B cell (primary cell): ENCODE data around the gene PTPRN2. TPM values are rescaled to one million over a fixed set of nuclear protein-coding genes. Genes with fewer than 3 reads are reported as not detected.

Experiments used
- ATAC-seq: fragments of 200-7000 bp; cut with Tn5 transposase; one replicate; pipeline ENCODE4 v1.10.0; 2021; ENCODE audit warnings: low read depth, mild to moderate bottlenecking, moderate number of reproducible peaks, moderate library complexity
- CTCF ChIA-PET: fragments of 350-600 bp; sonication (Branson Sonifier 250); formaldehyde crosslinking; loops from one replicate; lab custom pipeline; 2021; ENCODE audit warnings: antibody characterized with exemption, inconsistent platforms; lab: Charles Lee
- POLR2A ChIA-PET: fragments of 350-600 bp; sonication (Branson Sonifier 250); formaldehyde crosslinking; loops from one replicate; lab custom pipeline; 2021; ENCODE audit warnings: antibody characterized with exemption; lab: Charles Lee
- DNase-seq: peaks from one replicate; pipeline ENCODE4 v3.0.0; 2013
- H2AFZ ChIP-seq: 2 replicates; pipeline ENCODE4 v1.6.1; 2012; ENCODE audit warnings: mild to moderate bottlenecking, low read depth, low read length; ENCODE audit not compliant: insufficient read depth, poor library complexity, severe bottlenecking
- H3K27ac ChIP-seq, 2 donors: 1 replicate in 1 of 2; 2 replicates in 1 of 2; pipeline ENCODE4 v1.5.1; 2012 to 2013; ENCODE audit warnings: low read length in 2 of 2, mild to moderate bottlenecking in 2 of 2, moderate library complexity in 1 of 2
- H3K27me3 ChIP-seq, 4 experiments: fragments of 200-600 bp in 1 of 4; sonication (generic) in 1 of 4; replicated peaks in 1 of 4; 1 replicate in 2 of 4; 2 replicates in 2 of 4; pipeline versions ENCODE4 v1.6.1 to v1.7.0; 2013 to 2016; ENCODE audit warnings: low read length in 3 of 4, mild to moderate bottlenecking in 2 of 4, mixed read lengths in 1 of 4, moderate library complexity in 1 of 4; ENCODE audit not compliant: insufficient read depth in 4 of 4, control insufficient read depth in 3 of 4; ENCODE audit errors: control extremely low read depth in 1 of 4
- H3K36me3 ChIP-seq, 2 experiments: replicated peaks in 1 of 2; 1 replicate in 1 of 2; 2 replicates in 1 of 2; pipeline versions ENCODE4 v1.6.1 to v1.7.1; 2013; ENCODE audit warnings: low read length in 1 of 2; ENCODE audit not compliant: insufficient read depth in 2 of 2, control insufficient read depth in 1 of 2; ENCODE audit errors: control extremely low read depth in 1 of 2, extremely low read depth in 1 of 2
- H3K4me1 ChIP-seq, 2 donors: fragments of 200-600 bp in 1 of 2; sonication (generic) in 1 of 2; 1 replicate in 1 of 2; 2 replicates in 1 of 2; pipeline versions ENCODE4 v1.5.1 to v1.6.1; 2013 to 2017; ENCODE audit warnings: low read length in 2 of 2; ENCODE audit not compliant: control insufficient read depth in 2 of 2, insufficient read depth in 2 of 2
- H3K4me2 ChIP-seq: replicated peaks from 2 replicates; pipeline ENCODE3; 2012; ENCODE audit warnings: mild to moderate bottlenecking, low read depth, low read length; ENCODE audit not compliant: poor library complexity, severe bottlenecking
- H3K4me3 ChIP-seq, 5 experiments: fragments of 200-600 bp in 1 of 5; sonication (generic) in 1 of 5; 1 replicate in 3 of 5; 2 replicates in 2 of 5; pipeline versions ENCODE4 v1.5.1 to v1.7.0; 2011 to 2016; ENCODE audit warnings: low read length in 4 of 5, mild to moderate bottlenecking in 4 of 5, low read depth in 2 of 5, control low read depth in 1 of 5, moderate library complexity in 1 of 5; ENCODE audit not compliant: insufficient read depth in 1 of 5; ENCODE audit errors: control extremely low read depth in 1 of 5, extremely low read depth in 1 of 5
- H3K79me2 ChIP-seq: fragments of 200-600 bp; sonication (generic); one replicate; pipeline ENCODE4 v1.6.0; 2016; ENCODE audit warnings: low read length; ENCODE audit not compliant: control insufficient read depth, insufficient read depth
- H3K9ac ChIP-seq: fragments of 200-600 bp; sonication (generic); 2 replicates; pipeline ENCODE4 v1.6.1; 2017; ENCODE audit warnings: mild to moderate bottlenecking, low read length, moderate library complexity
- H3K9me3 ChIP-seq, 3 donors: one replicate each; pipeline versions ENCODE4 v1.6.1 to v1.7.1; 2013; ENCODE audit warnings: low read length in 2 of 3; ENCODE audit not compliant: control insufficient read depth in 2 of 3, insufficient read depth in 1 of 3; ENCODE audit errors: control extremely low read depth in 1 of 3
- H4K20me1 ChIP-seq: 2 replicates; pipeline ENCODE4 v1.6.0; 2012; ENCODE audit warnings: mild to moderate bottlenecking, low read length; ENCODE audit not compliant: insufficient read depth, control insufficient read depth, poor library complexity, severe bottlenecking
- H3K27ac Mint-ChIP-seq: one replicate; pipeline ENCODE4 v1.8.0; 2021; ENCODE audit warnings: mixed read lengths
- H3K27me3 Mint-ChIP-seq: one replicate; pipeline ENCODE4 v1.8.0; 2021; ENCODE audit warnings: mixed read lengths
- H3K4me1 Mint-ChIP-seq: one replicate; pipeline ENCODE4 v1.8.0; 2021; ENCODE audit warnings: mixed read lengths
- H3K4me3 Mint-ChIP-seq: one replicate; pipeline ENCODE4 v1.8.0; 2021; ENCODE audit warnings: mixed read lengths
- H3K9me3 Mint-ChIP-seq: one replicate; pipeline ENCODE4 v1.8.0; 2022; ENCODE audit warnings: mixed read lengths; ENCODE audit not compliant: insufficient read depth
- EZH2 ChIP-seq: IDR thresholded peaks from 2 replicates; pipeline ENCODE4 v1.6.1; 2012; ENCODE audit warnings: borderline replicate concordance, low read depth, mild to moderate bottlenecking, moderate library complexity, low read length; ENCODE audit not compliant: insufficient read depth, poor library complexity, severe bottlenecking
- WGBS: methylation state at CpG from one replicate; pipeline ENCODE4 v1.1.5; 2013; ENCODE audit warnings: missing lambda C conversion rate; ENCODE audit not compliant: insufficient coverage; 5-methylcytosine and 5-hydroxymethylcytosine counted together
- intact Hi-C: fragments of 100-400 bp; cut with micrococcal nuclease; formaldehyde crosslinking; loops from one replicate; pipeline ENCODE4 v1.10.0; 2022
- polyA plus RNA-seq: library from polyadenylated mRNA; depleted of rRNA; stranded (reverse); fragments of >200 nt; gene quantifications from 2 replicates; pipeline ENCODE4 v1.2.3, GENCODE V29; 2012
- total RNA-seq, 2 donors: library from RNA; stranded (reverse); fragments of 120-200 nt in 1 of 2; gene quantifications; 1 replicate in 1 of 2; 2 replicates in 1 of 2; pipeline versions ENCODE4 v1.2.3 to v1.2.4, GENCODE V29; 2013 to 2022
- TF ChIP-seq, protein P1 (sequence below): fragments of 200-600 bp; IDR thresholded peaks from one replicate; pipeline ENCODE4 v1.8.0; 2022; ENCODE audit warnings: antibody characterized with exemption, mild to moderate bottlenecking

The PTPRN2 gene
- total and polyA plus RNA-seq, 2 donors (not counting 1 experiment from before 2014, with no cell fraction given), result 2.0 to 5.0 TPM

DNA sequence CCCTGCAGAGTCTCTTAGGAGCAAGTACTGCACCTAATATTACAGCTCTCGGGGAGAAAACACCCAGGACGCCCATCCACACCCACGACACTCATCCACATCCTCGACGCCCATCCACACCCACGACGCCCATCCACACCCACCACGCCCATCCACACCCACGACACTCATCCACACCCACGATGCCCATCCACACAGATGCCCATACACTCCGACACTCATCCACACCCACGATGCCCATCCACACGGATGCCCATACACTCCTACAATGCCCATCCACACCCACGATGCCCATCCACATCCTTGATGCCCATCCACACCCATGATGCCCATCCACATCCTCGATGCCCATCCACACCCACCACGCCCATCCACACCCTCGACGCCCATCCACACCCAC is 503.1 kb downstream of the PTPRN2 start:
- no peak overlapping the region for H2AFZ ChIP-seq
- CTCF ChIA-PET, result no interaction called here
- no peaks in the 10 kb centered on the region for H3K4me1 ChIP-seq
- H3K9me3 ChIP-seq, result peaks cover 0 to 45% (median 0%) of the 10 kb centered on the region in 3 donors
- no peak overlapping the region for H3K4me2 ChIP-seq
- TF ChIP-seq EZH2, result no peak
- TF ChIP-seq, protein P1, sequence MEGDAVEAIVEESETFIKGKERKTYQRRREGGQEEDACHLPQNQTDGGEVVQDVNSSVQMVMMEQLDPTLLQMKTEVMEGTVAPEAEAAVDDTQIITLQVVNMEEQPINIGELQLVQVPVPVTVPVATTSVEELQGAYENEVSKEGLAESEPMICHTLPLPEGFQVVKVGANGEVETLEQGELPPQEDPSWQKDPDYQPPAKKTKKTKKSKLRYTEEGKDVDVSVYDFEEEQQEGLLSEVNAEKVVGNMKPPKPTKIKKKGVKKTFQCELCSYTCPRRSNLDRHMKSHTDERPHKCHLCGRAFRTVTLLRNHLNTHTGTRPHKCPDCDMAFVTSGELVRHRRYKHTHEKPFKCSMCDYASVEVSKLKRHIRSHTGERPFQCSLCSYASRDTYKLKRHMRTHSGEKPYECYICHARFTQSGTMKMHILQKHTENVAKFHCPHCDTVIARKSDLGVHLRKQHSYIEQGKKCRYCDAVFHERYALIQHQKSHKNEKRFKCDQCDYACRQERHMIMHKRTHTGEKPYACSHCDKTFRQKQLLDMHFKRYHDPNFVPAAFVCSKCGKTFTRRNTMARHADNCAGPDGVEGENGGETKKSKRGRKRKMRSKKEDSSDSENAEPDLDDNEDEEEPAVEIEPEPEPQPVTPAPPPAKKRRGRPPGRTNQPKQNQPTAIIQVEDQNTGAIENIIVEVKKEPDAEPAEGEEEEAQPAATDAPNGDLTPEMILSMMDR, result no peak
- intact Hi-C loops, result no loop called here
- no peaks in the 10 kb centered on the region for H3K36me3 ChIP-seq
- no peaks in the 10 kb centered on the region for H3K27me3 ChIP-seq
- POLR2A ChIA-PET, result no interaction called here
- Mint-ChIP-seq H3K27me3 (no peaks in the 10 kb centered on the region), H3K4me1 (no peaks in the 10 kb centered on the region), H3K9me3 (peaks cover 3% of the 10 kb centered on the region), H3K27ac (no peak overlapping the region), H3K4me3 (no peak overlapping the region)
- DNase-seq (no peak), ATAC-seq (no peak)
- no peaks in the 10 kb centered on the region for H3K79me2 ChIP-seq
- no peak overlapping the region for H3K4me3 ChIP-seq
- no peak overlapping the region for H3K9ac ChIP-seq
- H3K27ac ChIP-seq, result no peak overlapping the region
- WGBS, result 97% methylated on average over 13 of the region's 18 CpGs
- H4K20me1 ChIP-seq, result no peaks in the 10 kb centered on the region

DNA sequence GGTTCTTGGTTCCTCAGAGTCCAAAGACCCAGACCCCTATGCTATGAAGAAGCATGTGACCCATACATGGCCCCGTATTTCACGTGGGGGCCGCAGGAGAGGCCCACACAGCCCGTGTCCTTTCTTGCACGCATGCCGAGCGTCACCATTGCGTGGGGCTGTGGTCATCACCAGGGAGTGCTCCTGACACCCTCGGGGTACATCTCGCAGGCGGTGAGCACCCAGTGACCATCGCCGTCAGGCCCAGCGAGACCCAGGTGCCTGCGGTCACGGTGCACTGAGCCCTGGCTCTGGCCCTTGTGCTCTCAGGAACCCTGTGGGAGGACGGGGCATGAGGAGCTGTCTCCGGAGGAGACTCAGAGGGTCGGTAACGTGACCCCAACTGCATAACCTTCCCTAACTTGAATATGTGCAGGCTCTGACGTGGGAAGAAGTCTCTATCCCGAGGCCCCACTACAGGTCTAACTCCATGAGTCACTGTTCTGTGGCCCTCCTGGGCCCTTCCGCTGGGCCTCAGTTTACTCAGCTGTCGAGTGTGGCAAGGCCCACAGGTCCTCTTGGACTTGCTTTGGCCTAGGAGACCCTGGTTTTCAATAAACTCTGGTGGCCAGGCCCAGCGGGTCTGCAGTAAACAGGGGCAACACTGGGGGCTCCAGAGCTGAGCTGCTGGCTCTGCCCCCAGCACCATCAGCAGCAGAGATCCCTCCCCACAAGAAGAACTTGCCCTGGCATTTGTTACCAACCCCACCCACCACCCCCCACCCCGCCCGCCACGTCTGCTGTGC is 503.9 kb downstream of the PTPRN2 start:
- Histone ChIP-seq H4K20me1 (no peaks in the 10 kb centered on the region), H3K4me2 (no peak overlapping the region), H3K27me3 (no peaks in the 10 kb centered on the region), H3K79me2 (no peaks in the 10 kb centered on the region), H3K9ac (no peak overlapping the region), H3K4me3 (no peak overlapping the region), H3K36me3 (no peaks in the 10 kb centered on the region), H3K27ac (no peak overlapping the region), H3K9me3 (peaks cover 0 to 45% (median 0%) of the 10 kb centered on the region in 3 donors), H3K4me1 (no peaks in the 10 kb centered on the region), H2AFZ (no peak overlapping the region)
- H3K27ac Mint-ChIP-seq, result no peak overlapping the region
- ATAC-seq, result no peak
- 89% methylated on average over 24 of the region's 28 CpGs for WGBS
- ChIA-PET CTCF (no interaction called here), POLR2A (no interaction called here)
- H3K27me3 Mint-ChIP-seq, result no peaks in the 10 kb centered on the region
- no peak overlapping the region for H3K4me3 Mint-ChIP-seq
- H3K9me3 Mint-ChIP-seq, result peaks cover 3% of the 10 kb centered on the region
- H3K4me1 Mint-ChIP-seq, result no peaks in the 10 kb centered on the region
- intact Hi-C loops, result no loop called here
- no peak for TF ChIP-seq EZH2
- TF ChIP-seq, protein P1, result no peak
- DNase-seq, result no peak
